Activated gamma-delta T cell treated with anti-CD3 and anti-CD28 coated beads, Interleukin-2, amount 50 U/mL, for 16 hours (primary cell): ENCODE results near the gene MED27.

Source experiments
- DNase-seq: peaks from one replicate; pipeline ENCODE4 v3.0.0-alpha.2; 2020; ENCODE audit warnings: low read depth

Gene MED27

DNA sequence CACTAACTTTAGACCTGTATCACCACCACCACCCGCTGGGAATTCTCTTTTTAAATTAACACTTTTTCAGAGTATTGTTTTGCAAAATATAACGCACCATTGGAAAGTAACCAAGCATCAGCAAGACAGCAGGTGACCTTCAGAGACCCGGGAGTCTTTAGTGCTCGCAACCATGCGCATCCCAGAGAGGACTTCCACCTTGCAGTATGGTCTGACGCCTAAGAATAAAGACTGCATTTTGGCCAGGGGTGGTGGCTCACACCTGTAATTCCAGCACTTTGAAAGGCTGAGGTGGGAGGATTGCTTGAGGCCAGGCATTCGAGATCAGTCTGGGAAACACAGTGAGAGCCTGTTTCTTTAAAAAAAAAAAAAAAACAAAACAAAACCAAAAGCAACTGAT lies 113.8 kb downstream of the MED27 start:
- DNase-seq, result no peak

DNA sequence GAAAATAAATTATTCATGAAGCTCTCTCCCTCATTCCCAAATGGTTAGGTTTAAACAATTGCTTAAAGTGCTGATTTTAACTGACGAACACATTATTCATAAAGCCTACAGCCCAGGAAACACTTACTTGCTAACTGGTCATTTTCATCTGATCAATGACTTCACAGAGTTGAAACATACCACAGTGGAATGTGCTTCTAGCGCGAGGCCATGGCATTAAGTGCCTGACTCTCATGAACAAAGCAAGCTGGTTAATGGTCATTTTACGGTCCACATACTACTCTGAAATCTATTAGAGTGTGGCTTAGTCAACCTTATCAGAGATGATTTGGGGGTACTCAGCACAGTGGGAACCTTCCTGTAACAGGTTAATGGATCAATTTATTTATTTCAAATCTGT lies 114.6 kb downstream of the MED27 start:
- DNase-seq, result no peak

DNA sequence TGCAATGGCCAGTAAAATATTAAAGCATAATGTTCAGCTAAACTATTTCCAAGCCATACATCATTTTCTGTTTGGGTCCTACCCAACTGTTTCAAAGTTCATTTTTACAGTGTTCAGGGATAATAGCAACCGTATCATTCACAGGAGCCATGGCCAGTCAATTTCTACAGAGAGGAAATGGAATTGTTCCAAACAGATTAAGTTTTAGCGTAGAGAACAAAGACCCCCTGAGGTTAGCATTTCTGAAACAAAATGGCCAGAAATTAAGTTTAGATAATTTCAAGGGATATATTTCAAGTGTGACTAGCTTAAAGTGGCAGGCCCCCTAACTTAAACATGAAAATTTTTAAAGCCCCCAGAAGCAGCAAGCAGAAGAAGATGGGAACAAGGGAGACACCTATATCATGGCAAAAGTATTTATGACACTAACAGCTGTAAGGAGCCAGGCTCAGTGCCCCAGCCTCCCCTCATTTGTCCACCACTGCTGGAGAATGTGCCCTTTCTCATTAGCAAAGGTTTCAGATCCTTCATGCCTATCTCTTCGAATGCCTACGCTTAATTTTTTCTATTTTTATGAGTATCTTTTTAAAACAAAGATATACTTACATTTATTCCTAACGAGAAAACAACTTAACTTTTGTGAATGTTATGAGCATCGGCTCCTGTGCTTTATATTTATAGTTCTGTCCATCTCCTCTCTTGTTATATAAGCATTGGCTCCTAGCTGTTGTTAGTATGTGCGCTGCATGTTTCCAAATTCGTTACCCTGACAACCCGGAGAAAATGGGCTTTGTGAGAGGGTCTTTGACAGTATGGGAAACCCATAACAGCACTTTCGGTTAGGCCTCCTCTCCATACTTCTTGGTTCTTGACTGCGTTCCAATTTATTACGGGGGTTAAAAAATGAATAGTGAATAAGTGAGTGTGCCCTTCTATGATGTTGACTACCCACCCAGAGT lies 116.3 kb downstream of the MED27 start:
- no peak for DNase-seq

DNA sequence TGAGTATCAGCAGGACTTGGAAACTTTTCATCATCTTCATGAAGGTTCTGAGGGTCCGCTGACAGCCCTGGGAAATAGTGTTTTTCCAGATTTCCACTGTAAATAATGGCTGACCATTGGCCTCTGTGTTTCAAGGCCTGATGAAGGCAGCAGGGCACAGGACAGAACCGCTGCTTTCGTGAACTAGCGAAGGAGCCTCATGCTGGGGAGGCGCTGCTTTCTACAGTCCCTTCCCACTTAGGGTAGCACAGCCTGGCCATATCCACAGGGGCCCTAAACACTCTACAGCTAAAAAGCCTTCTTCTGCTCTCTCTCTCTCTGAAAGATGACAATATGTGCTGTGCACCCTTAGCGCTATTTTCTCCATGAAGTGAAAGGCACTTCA lies 118.2 kb downstream of the MED27 start:
- no peak for DNase-seq

DNA sequence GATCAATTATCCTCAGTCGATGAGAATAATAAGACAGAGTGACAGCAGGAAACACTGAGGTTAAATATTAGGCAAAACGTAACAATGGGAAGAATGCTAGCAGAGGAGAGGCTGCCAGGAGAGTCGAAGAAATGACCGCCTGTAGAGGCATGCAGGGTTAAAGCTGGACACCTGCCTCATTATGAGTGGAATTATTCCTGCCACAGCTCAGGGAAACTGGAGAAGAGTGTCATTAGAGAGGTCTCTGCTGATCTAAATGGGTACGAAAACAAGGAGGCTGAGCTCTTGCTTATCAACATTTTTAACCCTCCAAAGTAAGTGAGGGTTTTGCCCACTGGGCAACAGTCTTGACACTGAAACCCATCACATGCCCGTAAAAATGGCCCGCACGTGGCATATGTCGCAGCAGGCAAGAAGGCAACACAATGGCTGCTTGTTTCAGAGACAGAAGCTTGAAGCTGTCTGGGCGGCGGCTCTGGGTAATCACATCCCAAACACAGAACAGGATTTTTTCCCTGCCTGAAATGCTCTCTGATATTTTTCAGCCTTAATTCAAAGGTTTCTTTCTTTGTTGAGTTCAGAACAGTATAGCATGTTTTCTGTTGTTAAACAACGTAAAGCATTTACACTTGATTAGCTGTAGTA lies 118.7 kb downstream of the MED27 start:
- no peak for DNase-seq

DNA sequence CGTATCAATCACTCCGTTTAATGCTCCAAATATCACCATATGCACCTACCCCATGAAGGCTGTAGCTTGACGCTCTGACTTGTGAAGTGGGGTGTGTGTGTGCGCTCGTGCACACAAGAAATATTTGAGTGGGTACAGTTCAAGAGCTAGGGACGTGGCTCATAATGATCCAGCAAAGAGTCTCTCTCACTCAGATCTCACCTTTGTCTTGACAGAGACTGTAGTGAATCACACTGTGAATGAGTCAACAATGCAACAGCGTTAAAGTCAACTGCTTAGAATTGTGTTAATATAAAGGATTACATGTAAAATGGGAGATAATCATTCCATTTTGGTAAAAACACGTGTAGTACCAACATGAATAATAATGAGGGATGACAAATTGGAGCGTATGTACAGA lies 119.4 kb downstream of the MED27 start:
- no peak for DNase-seq

DNA sequence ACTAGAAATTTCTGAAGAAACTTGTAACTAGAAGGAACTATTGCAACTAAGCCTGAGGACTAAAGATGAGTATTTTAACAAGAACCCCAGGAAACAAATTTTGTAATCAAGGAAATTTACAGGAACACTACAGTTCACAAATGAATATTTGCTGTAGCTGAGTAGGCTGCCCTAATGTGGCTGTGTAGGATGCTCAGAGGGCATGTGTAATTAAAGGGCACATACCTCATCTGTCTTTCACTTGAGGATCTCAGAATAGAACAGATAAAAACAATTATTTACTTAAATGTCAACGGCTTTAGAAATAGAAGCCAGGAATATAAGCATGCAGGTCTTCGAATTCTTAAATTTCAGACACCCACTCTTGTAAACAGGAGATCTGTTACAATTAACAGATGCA lies 119.8 kb downstream of the MED27 start:
- DNase-seq, result no peak

DNA sequence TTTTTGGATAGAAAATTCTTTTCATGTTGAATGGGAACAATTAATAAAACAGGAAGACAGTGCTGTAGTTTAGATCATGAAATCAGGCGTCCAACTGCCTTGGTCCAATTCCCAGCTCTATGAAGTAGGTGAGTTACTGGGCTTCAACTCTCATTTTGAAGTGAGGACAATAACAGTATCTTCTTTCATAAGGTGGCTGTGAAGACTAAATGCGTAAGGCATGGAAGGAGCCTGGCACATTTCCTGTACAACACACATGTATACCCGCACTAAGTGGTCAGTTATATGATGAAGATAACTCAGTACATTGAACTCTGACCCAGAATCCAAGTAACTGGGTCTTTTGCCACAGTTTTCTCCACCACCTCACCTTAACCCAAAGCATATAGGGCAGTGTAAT lies 120.6 kb downstream of the MED27 start:
- no peak for DNase-seq

DNA sequence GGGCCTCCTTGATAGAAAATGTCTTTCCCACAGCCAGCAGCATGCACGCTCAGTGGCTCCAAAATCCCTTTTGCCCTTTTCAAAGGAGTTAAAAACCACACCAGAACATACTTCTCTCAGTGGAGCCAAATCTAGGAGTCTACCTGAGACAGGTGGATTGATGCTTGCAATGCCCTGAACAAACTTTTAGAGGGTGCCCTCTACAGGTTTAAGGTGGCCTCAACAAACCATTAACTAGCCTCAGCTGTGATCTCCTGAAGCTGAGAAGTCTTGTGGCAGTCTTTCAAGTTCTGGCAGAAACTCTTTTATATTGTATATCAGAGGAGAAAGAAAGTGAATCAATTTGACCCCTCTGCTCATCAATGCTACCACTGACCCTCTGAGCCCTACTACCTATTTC lies 125.4 kb downstream of the MED27 start:
- no peak for DNase-seq

DNA sequence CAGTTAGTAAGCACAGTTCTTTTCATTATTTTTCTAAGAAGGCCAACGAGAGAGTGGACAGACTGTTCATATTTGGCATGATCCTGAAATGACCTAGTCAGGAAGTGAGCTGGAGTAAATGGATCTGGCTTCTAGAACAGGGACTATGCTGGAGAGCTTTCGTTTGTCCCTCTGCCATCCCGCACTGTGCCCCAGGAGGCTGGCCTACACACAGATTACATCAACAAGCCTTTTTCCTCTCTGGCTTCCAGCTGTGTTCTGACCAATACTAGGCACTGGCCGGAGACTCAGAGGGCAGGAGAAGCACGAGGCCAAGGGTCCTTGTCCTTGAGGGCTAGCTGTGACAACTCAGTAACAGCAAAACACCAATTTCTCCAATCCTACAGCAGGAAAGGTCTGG lies 127.8 kb downstream of the MED27 start:
- no peak for DNase-seq

DNA sequence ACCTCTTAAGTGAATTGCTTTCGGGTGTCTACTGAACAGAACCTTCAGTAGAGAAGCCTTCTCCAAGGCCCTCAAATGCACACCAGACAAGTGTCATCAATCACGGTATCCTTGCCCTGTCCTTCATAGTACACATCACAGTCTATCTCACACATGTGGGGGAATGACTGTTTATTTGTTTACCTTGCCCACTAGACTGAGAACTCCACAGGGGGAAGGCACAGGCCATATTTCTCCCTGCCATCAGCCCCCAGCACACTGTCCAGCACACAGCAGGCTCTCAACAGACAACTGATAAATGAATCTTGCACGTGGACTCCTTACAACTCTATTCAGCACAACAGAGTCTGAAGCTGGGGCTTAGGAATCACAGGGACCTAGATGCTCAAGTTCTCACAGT lies 128.5 kb downstream of the MED27 start:
- no peak for DNase-seq

DNA sequence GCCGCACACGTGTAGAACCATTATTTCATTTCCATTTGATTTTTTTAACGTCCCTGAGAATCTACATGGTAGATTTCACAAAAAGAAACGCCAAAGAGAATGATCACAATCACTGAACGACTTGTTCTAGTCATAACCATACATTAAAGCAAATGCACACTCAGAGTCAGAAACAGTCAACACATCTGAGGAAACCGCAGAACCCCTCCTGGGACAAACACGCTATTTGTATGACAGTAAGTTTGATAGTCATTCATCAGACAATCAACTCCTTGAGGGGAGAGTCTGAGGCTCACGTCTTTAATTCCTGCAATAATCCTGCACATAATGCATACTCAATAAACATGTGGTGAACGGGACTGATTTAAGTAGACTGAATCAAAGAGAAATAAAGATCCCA lies 129.2 kb downstream of the MED27 start:
- DNase-seq, result no peak

DNA sequence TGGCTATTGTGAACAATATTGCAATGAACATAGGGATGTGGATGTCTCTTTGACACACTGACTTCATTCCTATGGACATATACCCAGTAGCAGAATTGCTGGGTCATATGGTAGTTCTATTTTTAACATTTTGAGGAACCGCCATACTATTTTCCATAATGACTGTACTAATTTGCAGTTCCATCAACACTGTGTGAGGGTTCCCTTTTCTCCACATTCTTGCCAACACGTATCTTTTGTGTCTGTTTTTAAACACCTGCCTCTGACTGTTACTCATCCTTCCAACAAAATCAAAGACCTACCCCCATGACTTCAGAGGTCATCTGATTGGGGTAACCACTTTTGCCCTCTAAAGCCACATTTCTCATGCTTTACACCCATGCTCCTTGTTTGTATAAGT lies 133.5 kb downstream of the MED27 start:
- DNase-seq, result no peak

DNA sequence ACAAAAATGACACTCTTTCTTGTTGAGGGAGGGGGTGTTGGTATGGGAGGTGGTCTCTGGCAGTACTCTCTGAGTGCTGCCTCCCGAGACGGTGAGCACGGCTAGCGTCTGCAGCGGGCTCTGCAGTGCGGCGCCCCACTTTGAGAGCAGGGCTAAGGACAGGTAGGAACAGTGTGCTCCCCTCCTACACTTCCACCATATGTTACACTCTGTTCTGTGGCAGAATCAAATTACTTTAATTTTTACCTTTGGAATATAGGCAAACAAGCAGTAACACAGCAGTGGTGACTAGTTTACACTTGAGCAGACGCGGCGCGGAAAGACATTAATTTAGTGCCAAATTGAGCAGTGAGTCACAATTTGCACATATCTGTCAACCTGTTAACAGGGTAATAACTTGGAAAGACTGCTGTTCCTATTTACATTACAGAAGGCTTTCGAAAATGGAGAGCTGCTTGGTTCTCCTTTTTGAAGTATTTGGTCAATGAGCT lies 136.3 kb downstream of the MED27 start:
- no peak for DNase-seq

DNA sequence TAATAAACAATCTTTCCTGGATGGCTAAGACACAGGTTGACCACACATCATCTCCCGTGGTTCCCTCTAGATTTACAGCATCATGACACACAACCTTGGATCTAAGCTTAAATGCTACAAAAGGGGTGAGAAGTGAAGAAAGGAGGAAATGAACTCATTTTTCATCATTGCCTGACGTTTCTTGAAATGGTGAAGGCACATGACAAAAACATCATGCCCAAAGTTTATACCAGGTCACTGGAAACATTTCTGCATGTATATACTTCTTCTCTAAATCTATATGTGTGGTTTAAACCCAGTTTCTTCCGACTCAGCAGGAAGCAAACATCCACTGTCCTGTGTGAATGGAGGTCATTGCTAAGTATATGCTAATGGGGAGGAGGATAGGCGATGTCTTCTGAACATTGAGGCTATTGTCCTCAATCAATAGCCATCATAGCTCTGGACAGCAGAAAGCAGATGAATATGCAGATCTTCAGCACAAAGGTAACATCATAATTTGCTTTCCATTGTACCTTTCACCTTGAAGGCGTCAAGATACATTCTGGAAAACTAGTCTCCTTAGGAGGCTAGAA lies 137.4 kb downstream of the MED27 start:
- no peak for DNase-seq

DNA sequence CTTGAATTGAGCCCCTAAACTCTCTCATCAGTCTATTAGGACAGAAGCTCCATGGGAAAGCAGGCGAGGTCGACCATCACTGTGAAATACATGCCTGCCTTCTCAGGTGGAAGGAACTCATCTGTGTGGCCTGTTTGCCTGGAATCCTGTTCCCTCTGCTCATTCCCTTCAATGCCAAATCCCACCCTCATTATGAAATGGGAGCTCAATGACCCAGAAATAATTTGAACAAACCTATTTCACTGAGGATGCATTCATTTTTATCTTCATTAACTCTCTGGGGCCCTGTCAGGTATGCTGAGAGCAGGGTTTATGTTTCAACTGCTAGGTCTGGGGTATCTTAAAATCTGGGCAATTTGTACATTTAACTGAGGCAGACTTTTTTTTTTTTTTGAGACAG lies 142.2 kb downstream of the MED27 start:
- no peak for DNase-seq

DNA sequence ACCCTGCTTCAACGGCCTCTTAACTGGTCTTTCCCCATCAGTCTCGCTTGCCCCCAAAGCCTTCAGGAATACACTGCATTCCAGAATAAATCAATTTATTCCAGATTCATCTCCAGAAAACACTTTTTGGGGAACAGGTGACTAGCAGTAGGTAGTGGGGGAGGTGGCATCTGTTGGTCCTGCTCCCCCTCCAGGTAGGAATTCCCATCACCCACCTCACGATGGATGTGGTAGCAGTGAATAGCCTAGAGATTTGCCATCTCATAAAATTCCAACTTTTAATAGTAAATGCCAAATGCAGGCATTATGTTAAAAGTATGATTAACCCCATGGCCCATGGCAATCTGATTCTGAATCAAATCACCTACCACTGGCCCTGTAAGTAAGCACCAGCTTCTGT lies 142.7 kb downstream of the MED27 start:
- DNase-seq, result no peak

DNA sequence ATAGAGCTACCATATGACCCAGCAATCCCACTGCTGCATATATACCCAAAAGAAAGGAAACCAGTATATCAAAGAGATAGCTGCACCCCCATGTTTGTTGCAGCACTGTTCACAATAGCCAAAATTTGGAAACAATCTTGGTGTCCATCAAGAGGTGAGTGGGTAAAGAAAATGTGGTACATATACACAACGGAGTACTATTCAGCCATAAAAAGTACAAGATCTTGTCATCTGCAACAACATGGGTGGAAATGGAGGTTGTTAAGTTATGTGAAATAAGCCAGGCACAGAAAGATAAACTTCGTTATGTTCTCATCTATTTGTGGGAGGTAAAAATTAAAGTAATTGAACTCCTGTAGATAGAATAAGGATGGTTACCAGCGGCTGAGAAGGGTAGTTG lies 145.0 kb downstream of the MED27 start:
- DNase-seq, result no peak

DNA sequence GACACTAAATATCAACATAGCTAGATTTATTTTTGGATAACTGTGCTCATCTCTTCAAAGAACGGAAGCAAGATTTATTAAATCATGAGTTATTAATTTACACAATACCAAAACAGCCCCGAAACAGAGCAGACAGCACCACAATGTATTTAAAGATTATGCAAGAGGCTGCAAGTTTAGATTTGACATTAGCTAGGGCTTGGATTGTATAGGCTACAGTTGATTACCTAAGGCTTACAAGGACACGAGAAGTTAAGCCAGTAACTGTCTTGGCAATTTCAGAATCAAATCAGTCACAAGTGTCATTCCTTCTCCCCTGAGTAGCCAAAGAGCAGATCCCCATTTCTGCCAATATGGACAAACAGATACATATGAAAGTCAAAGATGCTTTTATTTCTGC lies 152.6 kb downstream of the MED27 start:
- no peak for DNase-seq

DNA sequence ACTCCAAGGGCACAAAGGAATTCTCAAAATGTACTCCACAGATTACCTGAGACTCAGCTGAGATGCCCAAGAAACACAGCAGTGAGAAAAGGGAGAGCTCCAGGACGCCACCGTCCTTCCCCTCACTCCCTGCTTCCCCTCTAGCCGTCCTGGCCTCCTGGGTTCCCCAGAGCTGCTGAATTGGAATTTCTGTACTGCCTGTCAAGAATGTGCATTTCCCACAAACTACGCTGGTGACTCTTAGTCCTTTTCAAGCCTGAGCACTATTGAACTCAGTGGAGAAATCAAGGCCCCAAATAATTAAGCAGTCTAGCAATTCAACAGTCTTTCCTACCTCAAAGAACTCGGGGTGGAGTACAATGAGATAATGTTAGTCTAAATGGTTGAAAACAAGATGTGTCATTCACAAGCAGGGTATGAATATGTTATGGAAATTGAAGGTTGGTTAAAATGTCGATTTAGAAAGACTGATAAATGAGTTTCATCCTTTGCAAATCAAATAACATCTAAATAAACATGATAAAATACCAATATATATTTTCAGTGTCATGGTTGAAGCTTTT lies 153.2 kb downstream of the MED27 start:
- no peak for DNase-seq

DNA sequence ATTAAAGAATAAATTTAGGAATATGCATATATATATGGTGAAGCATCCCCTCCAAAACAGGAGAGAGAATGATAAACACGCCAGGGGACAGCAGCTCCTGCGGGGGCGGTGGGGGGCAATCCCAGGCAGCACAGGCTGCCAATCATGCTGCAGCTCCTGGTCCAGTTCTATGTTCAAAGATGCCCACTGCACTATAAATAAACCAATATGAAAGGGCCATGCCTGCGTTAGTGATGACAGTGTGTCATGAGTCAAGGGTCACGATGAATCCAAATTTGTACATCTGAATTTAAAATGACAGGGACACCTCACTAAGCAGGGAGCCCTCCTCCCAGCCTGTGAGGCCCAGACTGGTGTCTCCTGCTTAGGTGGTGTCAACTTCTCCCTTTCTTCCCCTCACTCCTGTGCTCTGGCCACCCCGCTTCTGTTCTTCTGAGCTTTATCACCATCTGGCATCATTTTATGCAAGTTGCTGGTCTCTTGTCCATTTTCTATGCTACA lies 153.9 kb downstream of the MED27 start:
- no peak for DNase-seq

DNA sequence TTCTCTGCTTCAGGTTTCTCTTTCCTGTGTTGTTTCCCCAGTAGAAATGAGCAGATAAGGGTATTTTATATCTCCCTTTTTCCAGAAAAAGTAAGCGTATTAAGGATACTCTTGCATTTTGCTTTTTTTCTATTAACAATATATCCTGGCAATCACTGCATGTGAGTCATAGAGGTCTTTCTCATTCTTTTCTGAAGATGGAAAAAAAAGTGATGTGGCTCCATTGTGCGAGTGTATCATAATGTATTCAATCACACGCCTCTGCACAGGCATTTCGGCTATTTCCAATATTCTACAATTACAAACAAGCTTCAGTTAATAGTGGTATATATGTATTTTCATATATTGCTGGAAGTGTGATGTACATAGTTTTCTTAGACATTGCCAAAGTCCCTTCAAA lies 155.9 kb downstream of the MED27 start:
- no peak for DNase-seq
